Measurements from ENCODE around the gene NAPSA.

The NAPSA gene

GRCh38 chr19:50377051-50377461 lies 11.6 kb upstream of the NAPSA start:
- Histone ChIP-seq H3F3A (ENCODE audit: insufficient read depth, low read length) (no peaks in the 10 kb centered on the region), H3K4me2 (ENCODE audit: low read length) (peak overlapping the region; percentile 35; the same call in 1 of the 2 replicates), H3K4me1 (ENCODE audit: insufficient read depth, low read length, severe bottlenecking) (peaks cover 5% of the 10 kb centered on the region), H3K9me3 (ENCODE audit: low read length) (no peaks in the 10 kb centered on the region), H3K27me3 (ENCODE audit: insufficient read depth, low read length) (no peaks in the 10 kb centered on the region), H3K9ac (ENCODE audit: low read length) (no peak overlapping the region), H3K4me3 (ENCODE audit: low read depth, low read length, poor library complexity, severe bottlenecking) (peak overlapping the region; percentile 89), H3K9me2 (ENCODE audit: low read depth, low read length) (no peaks in the 10 kb centered on the region), H3K27ac (ENCODE audit: low read depth, low read length, poor library complexity, severe bottlenecking) (no peak overlapping the region), H3K79me2 (ENCODE audit: insufficient read depth, low read length) (no peaks in the 10 kb centered on the region), H2AFZ (ENCODE audit: low read length) (no peak overlapping the region), H4K20me1 (ENCODE audit: insufficient read depth, low read length) (no peaks in the 10 kb centered on the region), H3K36me3 (ENCODE audit: insufficient read depth, low read length) (peaks cover 43% of the 10 kb centered on the region)
- TF ChIP-seq EZH2 (IDR thresholded peaks at IDR 0.05; ENCODE audit: borderline replicate concordance, low read length) (no peak), CTCF (IDR thresholded peaks at IDR 0.05; ENCODE audit: low read length) (no peak)

- no peak within 1 kb of the TSS for H2AFZ ChIP-seq (ENCODE audit: low read length)
- no peaks in the 10 kb centered on the region for H3K79me2 ChIP-seq (ENCODE audit: insufficient read depth, low read length)
- H3F3A ChIP-seq (ENCODE audit: insufficient read depth, low read length): no peaks in the 10 kb centered on the region
- H3K27ac ChIP-seq (ENCODE audit: low read depth, low read length, poor library complexity, severe bottlenecking): peak within 1 kb of the TSS; percentile 98
- TF ChIP-seq EZH2 (IDR thresholded peaks at IDR 0.05; ENCODE audit: borderline replicate concordance, low read length) (no peak), CTCF (IDR thresholded peaks at IDR 0.05; ENCODE audit: low read length) (no peak)
- peak within 1 kb of the TSS; percentile 89 for H3K9ac ChIP-seq (ENCODE audit: low read length)
- peaks cover 5% of the 10 kb centered on the region for H3K4me1 ChIP-seq (ENCODE audit: insufficient read depth, low read length, severe bottlenecking)
- H3K36me3 ChIP-seq (ENCODE audit: insufficient read depth, low read length): peaks cover 38% of the 10 kb centered on the region
- no peaks in the 10 kb centered on the region for H3K9me2 ChIP-seq (ENCODE audit: low read depth, low read length)
- peak within 1 kb of the TSS; percentile 89 for H3K4me3 ChIP-seq (ENCODE audit: low read depth, low read length, poor library complexity, severe bottlenecking)
- peak within 1 kb of the TSS; percentile 72 for H3K4me2 ChIP-seq (ENCODE audit: low read length)
- H4K20me1 ChIP-seq (ENCODE audit: insufficient read depth, low read length): no peaks in the 10 kb centered on the region
- H3K27me3 ChIP-seq (ENCODE audit: insufficient read depth, low read length): no peaks in the 10 kb centered on the region
- H3K9me3 ChIP-seq (ENCODE audit: low read length): no peaks in the 10 kb centered on the region
Measured at GRCh38 chr19:50376166-50377050, 11.0 kb upstream of the NAPSA start, which contains the start of gene NR1H2. Gene NR1H2 (plus strand): TSS chr19:50376457. CDS start chr19:50377606, 1,149 bp downstream.

GRCh38 chr19:50371914-50372475 lies 6.6 kb upstream of the NAPSA start:
- no peak for TF ChIP-seq EZH2 (IDR thresholded peaks at IDR 0.05; ENCODE audit: borderline replicate concordance, low read length)
- TF ChIP-seq CTCF (IDR thresholded peaks at IDR 0.05; ENCODE audit: low read length): no peak
- no peaks in the 10 kb centered on the region for H3K36me3 ChIP-seq (ENCODE audit: insufficient read depth, low read length)
- no peaks in the 10 kb centered on the region for H3K9me3 ChIP-seq (ENCODE audit: low read length)

More at GRCh38 chr19:50371914-50372475, 6.6 kb upstream of the NAPSA start:
- Histone ChIP-seq H2AFZ (ENCODE audit: low read length) (no peak overlapping the region), H3K4me1 (ENCODE audit: insufficient read depth, low read length, severe bottlenecking) (peaks cover 24% of the 10 kb centered on the region), H3K79me2 (ENCODE audit: insufficient read depth, low read length) (no peaks in the 10 kb centered on the region), H3K9ac (ENCODE audit: low read length) (no peak overlapping the region), H3K27me3 (ENCODE audit: insufficient read depth, low read length) (no peaks in the 10 kb centered on the region), H4K20me1 (ENCODE audit: insufficient read depth, low read length) (no peaks in the 10 kb centered on the region), H3K27ac (ENCODE audit: low read depth, low read length, poor library complexity, severe bottlenecking) (no peak overlapping the region), H3K4me2 (ENCODE audit: low read length) (no peak overlapping the region), H3K9me2 (ENCODE audit: low read depth, low read length) (no peaks in the 10 kb centered on the region), H3F3A (ENCODE audit: insufficient read depth, low read length) (no peaks in the 10 kb centered on the region), H3K4me3 (ENCODE audit: low read depth, low read length, poor library complexity, severe bottlenecking) (no peak overlapping the region)

All from OCI-LY1 (cell line).